Renal cortex interstitium (tissue), 11 donors: ENCODE data around the gene PTPRN2. TPM values are rescaled to one million over a fixed set of nuclear protein-coding genes. Genes with fewer than 3 reads are reported as not detected.
"Not testable (repeated sequence)": the region's sequence is repeated elsewhere in the genome, so short reads cannot be mapped to it uniquely, and the experiment has no call there.

Source experiments
- DNase-seq, 11 donors: peaks; one replicate each; pipeline ENCODE4 v3.0.0-alpha.2; 2013; ENCODE audit warnings: low read depth in 9 of 11, low spot score in 4 of 11; ENCODE audit errors: extremely low read depth in 1 of 11
- polyA plus RNA-seq, 3 donors: library from polyadenylated mRNA; unstranded; fragments of 120-200 nt; gene quantifications; one replicate each; pipeline ENCODE4 v1.2.1, GENCODE V29; 2013; ENCODE audit not compliant: insufficient read length in 3 of 3

Gene PTPRN2
- polyA plus RNA-seq, 3 donors, result 6.0 to 7.7 (median 7.2) TPM

- DNase-seq, result no peak
Measured at GRCh38 chr7:158507917-158508316, 79.7 kb downstream of the PTPRN2 start.

DNA sequence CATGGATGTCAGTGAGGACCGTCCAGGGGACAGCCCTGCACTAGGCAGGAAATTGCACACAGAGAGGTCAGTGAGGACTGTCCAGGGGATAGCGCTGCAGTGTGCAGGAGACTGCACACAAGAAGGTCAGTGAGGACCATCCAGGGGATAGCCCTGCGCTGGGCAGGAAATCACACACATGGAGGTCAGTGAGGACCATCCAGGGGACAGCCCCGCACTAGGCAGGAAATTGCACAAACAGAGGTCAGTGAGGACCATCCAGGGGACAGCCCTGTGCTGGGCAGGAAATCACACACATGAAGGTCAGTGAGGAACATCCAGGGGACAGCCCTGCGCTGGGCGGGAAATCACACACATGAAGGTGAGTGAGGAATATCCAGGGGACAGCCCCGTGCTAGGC is 80.4 kb downstream of the PTPRN2 start:
- not testable (repeated sequence) for DNase-seq

- DNase-seq, result no peak
Measured at GRCh38 chr7:158506626-158507025, 81.0 kb downstream of the PTPRN2 start.

DNA sequence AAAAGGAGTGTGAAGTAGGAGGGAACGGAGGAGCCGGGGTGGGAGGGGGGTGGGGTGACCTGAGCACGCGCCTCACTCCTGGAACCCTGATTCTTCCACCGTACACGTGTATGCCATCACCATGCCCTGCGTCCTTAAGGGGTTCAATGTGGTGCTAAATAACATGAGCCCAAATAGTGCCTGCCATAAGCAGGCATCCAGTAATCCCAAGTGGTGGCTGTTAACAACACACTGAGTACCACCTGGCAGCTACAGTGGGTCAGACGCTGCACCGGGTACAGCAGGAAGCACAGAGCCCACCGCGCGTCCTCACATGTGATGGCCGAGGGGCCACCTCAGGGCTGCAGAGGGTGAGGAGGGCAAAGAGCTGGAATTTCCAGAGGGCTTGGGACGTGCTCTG is 81.9 kb downstream of the PTPRN2 start:
- no peak for DNase-seq

- DNase-seq, result no peak
Measured at GRCh38 chr7:158502068-158502750, 85.4 kb downstream of the PTPRN2 start.

- no peak for DNase-seq
Measured at GRCh38 chr7:158501393-158502067, 86.1 kb downstream of the PTPRN2 start.

- DNase-seq, result no peak
Measured at GRCh38 chr7:158500651-158501052, 87.0 kb downstream of the PTPRN2 start.

DNA sequence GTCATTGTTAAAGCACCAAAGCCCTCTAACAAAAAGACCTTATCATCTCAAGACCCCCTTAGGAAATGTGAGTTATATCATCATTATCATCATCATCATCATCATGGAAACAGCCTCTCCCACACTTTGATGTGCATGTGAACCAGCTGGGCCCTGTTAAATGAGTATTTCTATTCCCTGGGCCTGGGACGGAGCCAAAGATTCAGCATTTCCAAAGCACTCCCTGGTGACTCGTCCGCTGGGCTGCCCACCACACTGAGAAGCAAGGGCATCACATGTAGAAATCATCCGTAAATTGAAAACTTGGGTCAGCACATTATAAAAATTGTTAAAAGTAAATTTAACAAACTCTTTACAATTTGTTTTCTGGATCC is 88.6 kb downstream of the PTPRN2 start:
- no peak for DNase-seq

- no peak for DNase-seq
Measured at GRCh38 chr7:158498443-158499081, 89.1 kb downstream of the PTPRN2 start.

DNA sequence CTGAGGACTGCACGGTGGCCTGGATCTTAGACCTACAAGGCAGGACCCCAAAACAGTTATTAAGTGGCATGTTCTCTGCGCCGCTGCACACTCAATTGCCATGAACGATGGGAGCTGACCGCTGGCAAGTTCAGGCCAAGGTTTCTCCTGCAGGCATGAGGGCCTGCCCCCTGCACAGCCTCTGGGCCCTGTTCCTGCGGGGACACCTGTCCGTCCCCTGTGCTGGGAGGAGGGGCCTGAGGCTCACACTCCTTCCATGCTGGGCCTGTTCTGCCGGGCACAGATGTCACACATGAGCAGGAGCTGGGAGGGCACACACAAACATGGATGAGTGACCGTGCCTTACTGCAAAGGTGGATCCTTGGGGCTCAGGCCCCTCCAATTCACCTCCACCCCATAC is 90.0 kb downstream of the PTPRN2 start:
- no peak for DNase-seq

DNA sequence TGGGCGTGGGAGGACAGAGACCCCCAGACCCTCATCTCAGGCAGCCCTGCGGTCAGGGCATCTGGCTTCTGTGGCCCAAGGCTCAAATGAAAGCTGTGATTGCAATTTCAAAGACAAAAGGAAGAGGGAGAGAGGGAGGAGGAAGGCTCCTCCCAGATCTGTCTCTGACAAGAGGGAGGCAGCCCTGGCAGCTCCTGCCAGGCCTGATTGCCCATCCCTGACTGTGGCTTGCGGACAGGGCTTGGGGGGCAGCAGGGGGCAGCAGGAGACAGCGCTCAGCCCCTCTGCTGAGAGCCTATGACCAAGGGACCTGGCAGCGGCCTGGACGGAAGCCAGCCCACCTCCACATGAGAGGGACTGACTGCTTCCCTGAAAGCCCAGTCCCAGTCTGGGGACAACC is 91.8 kb downstream of the PTPRN2 start:
- DNase-seq, result peak in 9 of 11 donors; percentile 22 to 56 (median 31)

GRCh38 chr7:158495216-158495615 is 92.4 kb downstream of the PTPRN2 start:
- DNase-seq, result no peak

- DNase-seq, result no peak
Measured at GRCh38 chr7:158494643-158495042, 93.0 kb downstream of the PTPRN2 start.

DNA sequence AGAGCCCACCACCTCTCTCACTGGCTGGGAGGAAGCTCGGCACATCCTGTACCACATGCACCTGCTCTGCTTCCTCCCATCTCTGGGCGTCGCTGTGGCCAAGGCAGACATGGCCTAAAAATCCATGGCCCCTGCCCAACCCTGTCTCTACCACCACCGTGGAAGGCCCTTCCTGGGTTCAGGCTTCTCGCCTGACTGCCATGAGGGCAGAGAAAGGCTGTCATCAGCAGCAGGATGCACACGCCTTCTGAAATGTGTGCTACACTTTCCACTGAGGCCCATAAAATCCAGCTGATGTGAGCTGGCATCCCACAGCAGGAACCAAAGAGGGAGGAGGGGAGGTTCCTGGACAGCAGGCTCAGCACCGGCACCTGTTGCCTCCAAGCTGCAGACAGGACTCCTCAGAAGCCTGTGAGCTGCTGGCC is 93.4 kb downstream of the PTPRN2 start:
- DNase-seq, result no peak

DNA sequence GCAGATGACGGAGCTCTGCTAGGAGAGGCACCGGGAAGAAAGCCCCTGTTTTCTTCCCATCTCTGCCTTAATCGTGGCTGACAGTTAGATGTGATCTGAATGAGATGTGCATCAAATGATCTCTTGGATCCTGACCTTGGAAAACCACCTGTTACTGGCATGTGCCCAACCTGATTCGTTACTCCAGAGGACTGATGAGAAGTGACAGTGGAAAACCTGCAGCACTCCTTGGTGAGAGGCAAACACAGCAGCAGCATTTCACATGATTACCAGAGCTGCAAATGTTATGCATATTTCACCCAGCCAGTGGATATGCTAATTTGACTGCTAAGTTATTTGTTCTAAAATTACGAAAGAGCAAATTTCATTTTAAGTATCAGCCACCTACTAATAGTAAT is 95.3 kb downstream of the PTPRN2 start:
- DNase-seq, result no peak

DNA sequence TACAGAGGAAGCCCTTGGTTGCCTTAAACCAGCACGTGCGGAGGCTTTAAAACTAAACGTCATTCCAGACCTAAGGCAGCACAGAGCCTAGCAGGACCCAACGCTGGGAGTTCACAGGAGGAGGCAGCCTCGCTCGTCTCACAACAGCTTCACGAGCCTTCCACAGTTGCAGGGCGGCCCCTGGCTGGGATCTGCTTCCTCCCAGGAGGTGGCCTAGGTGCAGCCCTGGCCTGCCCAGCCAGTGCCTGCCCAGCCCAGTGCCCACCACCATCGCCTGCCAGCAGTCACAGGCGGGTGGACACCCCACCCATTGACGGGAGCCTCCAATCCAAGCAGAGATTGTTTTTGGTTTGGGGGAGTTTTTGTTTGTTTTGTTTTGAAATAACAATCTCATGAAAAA is 96.5 kb downstream of the PTPRN2 start:
- no peak for DNase-seq

- no peak for DNase-seq
Measured at GRCh38 chr7:158490171-158490782, 97.3 kb downstream of the PTPRN2 start.

- DNase-seq, result no peak
Measured at GRCh38 chr7:158489462-158490155, 98.0 kb downstream of the PTPRN2 start.

DNA sequence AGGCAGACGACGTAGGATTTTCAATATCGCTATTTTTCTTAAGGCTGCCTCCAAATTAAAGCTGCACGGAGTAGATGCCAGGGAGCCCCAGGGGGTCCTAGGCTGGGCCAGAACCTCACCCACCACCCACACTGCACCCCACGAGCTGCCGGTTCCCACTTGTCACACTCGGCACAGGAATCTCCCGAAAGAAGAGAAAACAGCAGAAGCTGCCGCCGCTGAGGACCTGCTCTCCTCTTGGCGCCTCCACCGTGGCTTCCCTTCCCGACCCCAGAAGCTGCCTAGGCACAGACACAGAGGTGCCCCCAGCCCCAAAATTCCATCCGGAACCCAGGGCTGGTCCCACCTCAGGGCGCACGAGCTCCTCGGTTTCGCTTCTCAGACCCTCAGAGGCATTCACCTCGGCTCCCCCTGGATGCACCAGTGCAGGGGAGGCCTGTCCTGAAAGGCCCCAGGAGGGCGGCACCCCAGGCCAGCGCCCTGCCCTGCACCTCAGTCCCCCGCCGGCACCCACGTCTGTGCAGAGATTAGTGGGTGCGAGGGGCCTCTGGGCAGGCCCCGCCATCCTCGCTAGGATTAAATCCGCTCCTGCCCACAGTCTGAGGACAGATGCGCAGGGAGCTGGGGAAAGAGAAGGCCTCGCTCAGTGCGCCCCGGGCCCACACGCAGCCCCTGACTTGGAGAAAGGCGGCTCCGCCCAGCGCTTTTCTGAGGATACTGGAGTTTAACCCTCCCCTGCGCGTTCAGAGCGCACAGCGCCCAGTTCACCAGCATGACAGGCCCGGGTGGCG is 99.2 kb downstream of the PTPRN2 start:
- no peak for DNase-seq
